HG02678 (cell line): ENCODE results near the gene SH3RF3.

Source experiments
- ATAC-seq: cut with Tn5 transposase; IDR thresholded peaks from one replicate; pipeline ENCODE4 v1.9.1; 2021; ENCODE audit warnings: mild to moderate bottlenecking, moderate library complexity; ENCODE audit not compliant: unreplicated experiment

SH3RF3 gene

GRCh38 chr2:109176928-109177327, 47.9 kb downstream of the SH3RF3 start:
- no peak for ATAC-seq

DNA sequence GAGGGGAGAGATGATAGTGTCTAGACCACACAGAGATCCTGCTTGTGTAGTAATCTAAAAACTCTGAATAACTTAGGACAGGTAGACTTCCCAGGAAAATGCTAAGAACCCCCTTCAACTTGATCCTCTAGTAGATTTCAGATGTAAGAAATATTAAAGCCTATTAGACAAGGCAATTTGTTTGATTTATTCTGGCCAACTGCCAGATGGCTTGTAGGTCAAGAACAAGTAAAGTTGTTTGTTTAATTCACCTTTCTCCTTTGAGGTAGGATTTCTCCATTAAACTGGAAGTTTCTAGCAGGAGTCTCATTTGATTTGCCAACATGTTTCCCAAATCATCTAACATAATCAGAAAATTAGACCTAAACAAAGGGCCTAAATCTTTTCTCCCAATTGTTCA, 48.6 kb downstream of the SH3RF3 start:
- no peak for ATAC-seq

DNA sequence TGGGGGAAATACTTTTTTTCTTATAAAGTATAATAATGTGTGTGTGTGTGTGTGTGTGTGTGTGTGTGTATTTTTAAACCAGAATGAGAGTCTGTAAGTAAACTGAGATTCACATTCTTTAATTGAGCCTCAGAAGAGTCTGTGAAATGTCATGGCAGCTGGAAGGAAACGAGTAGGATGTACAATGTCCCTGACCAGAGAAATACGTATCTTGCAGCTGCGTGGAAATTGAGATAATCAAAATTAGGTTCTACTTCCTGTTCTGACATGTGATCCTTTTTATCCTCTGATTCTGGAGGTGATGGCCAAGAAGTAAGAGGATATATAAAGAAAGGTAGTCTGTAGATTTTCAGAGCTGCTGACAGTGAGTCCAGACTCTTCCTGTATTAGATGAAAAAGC, 50.0 kb downstream of the SH3RF3 start:
- no peak for ATAC-seq

GRCh38 chr2:109180786-109181185, 51.8 kb downstream of the SH3RF3 start:
- no peak for ATAC-seq

DNA sequence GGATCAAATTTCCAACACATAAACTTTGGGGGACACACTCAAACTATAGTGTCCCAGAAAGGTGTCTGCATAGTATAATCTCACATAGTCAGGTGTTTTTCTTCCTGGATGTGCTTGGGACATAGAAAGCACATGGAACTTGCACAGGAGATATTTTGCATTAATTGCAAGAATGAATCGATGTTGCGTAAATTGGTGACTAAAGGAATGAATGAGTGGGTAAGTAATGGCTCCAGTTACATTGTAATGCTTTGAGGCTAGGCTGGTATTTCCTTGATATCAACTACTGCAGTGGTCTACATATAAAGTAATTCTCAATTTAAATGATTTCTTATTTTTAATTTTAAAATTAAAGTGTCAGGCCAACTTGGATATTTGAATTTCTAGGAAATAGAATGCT, 53.4 kb downstream of the SH3RF3 start:
- ATAC-seq, result no peak

DNA sequence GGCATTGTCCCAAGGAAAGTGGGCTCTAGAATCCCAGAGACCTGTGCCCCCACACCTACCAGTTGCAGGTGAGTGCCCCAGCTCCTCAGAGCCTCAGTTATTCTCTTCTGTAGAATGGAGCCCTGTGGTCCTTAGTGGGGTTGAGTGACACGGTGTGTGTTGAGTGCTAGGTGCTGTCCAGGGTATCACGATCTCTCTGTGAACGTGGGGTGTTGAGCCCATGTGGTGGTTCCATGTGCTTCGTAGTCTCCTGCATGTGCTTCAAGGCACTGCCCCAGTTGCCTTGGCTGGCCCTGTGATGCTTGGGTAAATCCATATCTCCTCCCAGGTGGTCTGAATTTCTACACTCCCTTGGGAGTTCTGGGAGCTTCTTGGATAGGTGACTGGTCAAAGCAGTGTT, 54.9 kb downstream of the SH3RF3 start:
- no peak for ATAC-seq

GRCh38 chr2:109184368-109184767, 55.4 kb downstream of the SH3RF3 start:
- ATAC-seq, result no peak

DNA sequence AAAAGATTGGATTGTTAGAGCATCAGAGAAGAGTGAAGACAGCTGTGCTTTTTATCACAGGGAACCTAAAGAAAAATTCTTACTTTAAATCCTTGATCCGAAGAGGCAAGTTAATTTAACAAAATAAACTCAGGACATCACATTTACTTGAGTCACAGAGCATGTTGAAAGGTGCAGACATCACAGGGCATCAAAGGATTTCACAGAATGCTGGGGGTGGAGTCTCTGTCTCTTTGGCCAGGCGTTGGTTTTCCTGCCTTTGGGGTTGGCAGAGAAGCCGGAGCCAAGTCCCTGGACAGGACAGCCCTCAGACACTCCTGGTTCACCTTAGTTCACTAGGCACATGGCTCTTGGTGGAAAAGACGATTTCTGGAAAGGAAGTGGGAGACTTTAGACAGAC, 56.3 kb downstream of the SH3RF3 start:
- no peak for ATAC-seq

DNA sequence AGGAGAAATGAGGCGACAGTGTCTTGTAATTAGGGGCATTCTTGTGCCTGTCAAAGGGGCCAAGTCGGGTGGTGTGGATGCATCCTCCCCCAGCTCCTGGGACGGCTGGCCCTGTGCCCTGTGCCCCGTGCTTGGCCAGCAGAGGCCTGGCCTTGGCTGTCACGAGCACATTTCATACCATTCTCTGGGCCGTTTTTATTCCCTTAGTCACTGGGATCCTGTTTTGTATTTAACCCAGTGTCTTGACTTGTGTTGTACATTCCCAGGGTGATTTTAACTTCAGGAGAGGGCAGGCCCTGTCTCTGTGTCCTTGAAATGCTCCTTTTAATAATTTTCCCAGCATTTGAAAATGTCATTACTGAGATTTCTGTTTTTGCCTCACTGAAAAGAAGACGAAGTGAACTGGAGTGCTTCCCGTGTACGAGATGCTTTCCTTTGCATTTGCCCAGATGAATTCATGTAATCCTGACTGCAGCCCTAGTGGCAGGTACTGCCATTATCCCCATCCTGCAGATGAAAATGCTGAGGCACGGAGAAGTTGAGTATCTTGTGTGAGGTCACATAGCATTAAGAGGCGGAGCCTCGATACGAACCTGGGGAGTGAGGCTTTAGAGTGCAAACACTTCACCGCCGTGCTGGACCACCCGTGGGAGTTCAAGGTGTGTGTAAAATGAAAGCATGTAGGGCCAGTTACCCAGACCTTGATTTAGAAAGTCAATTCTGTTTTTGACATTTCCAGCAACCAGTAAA, 57.0 kb downstream of the SH3RF3 start:
- ATAC-seq, result no peak

- no peak for ATAC-seq
Measured at GRCh38 chr2:109186656-109187250, 57.7 kb downstream of the SH3RF3 start.

DNA sequence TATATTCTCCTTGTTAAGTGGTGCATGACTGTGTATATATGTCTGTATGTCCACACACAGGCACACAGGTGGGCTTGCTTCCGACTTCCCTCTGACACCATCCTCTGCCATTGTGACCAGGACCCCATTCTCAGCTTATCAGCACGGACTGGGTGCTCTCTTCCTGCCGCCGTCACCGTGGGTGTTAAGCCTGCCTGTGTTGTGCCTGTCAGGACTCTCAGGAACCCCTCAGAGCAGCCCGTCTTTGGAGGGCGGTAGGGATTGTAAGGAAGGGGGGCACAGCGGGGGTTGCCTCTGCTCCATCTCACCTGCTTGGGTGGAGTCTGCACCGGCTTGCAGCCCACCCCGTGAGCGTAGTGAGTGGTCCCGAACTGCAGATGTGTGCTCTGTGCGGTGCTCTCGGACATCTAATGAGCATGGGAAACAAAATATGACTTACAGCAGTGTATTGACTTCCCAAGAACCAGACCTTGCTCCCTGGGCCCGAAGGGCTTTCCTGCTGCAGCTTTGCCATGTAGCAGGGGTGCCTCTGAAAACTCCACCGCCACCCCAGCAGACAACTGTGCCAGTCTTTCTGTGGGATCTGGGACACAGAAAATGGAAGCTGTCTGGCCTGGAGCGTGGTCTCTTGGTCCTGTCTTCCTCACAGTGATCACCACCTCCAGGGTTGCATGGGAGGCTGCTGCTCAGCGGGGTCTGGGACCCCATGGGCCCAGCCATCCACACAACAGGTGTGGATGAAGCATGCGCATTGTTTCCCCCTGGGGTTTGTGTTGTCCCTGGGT, 58.9 kb downstream of the SH3RF3 start:
- ATAC-seq, result no peak

GRCh38 chr2:109188496-109188890, 59.5 kb downstream of the SH3RF3 start:
- ATAC-seq, result no peak

GRCh38 chr2:109188898-109189297, 59.9 kb downstream of the SH3RF3 start:
- ATAC-seq, result no peak

DNA sequence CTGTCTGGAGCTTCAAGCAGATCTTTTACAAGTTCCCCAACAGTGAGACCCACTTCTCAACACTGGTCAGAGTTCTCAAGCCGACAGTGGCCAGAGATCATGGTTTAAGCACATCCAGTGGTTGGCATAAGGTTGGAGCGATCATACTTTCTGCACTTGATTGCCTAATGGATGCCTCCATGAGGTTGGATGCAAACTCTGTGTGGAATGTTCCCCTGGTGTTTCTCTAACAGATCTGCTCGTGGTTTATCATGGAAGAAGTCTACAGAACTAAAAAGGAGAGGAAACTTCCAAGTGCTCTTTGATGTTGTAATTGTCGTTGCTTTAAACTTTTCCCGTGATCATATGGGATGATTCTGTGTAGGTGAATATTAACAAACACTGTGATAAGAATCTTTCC, 60.7 kb downstream of the SH3RF3 start:
- ATAC-seq, result no peak

GRCh38 chr2:109193807-109194619, 65.0 kb downstream of the SH3RF3 start:
- ATAC-seq, result no peak

DNA sequence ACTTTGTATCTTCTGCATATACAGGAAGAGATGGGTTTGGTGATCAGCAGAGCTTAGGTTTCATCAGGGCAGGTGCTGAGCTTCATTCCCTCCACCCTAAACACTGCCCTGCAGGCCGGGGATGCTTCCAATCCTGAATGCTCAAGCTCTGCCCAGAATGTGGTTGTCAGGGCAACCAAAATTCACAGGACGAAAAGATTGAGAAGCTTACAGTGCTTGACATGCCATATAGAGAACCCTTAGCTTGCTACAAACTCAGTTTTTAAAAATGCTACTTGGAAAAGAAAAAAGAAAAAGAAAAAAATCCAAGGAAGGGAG, 65.6 kb downstream of the SH3RF3 start:
- no peak for ATAC-seq

DNA sequence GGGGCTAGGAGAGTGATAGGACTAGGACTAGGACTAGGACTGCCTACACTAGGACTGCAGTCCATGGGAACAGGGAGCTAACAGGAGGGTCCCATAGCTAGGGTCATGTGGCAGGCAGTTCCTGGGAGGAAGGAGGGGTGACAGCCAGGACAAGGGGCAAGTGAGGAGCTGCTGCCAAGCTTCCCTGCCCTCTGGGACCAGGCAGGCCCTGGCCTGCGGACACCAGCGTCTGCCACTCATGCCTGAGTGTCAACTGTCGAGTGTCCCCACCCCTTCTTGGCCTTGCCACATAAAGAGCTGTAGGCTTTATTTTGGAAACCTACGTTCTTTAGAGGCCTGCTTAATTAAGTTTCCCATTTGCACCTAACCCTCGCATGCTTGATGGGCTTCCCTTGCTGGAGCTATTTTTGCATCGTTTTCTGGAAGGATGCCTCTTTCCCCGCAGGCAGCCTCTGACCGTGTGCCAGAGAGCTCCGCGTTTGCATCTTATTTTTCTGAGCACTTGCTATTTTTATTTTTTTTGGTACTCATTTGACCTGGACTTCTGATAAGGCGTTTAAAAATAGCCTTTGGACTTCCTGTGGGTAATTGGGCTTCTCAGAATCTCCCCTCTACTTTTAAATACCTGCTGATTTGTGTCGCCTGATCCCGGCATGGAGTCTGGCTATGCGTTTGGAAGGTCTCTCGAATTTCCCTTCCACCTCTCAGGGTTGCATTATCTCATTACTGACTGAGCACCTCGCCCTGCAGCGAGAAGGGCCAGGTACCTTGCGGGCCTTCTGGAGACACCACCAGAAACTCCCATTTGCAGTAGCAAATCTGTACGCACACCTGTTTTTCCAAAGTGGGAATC, 66.4 kb downstream of the SH3RF3 start:
- ATAC-seq, result no peak

DNA sequence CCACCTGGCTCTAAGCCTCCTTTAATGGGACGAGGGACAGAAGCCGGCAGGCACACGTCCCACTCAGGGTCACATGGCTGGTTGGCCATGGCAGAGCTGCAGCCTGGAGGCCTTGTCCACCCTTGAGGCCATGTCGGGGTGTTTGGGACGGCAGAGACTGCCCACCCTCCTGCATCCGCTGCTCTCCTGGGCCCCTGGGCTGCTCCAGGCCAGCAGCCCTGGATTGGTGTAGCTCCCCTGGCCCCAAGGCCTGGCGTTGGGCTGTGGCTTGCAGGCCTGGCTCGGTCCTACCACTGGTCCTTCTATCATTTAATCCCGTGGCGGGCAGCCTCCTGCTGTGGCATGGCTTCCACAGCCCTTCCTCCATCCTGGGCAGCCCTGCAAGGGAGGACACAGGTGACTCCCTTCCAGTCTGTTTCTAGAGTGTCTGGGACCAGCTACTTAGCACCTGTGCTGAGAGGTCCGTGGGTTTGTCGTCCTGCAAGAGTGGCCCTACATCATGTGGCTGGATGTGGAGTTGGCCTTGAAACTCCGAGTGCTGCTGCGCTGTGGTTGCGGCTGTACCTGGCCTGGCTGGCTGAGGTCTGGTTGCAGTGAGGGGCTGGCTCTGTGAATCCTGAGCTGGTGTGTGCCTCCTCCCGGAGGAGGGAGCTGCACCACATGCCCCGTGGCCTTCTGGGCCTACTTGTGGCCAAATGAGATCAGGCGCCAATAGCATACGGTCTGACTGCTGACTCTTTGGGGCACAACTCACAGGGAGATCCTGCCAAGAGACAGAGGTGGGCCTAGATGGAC, 67.3 kb downstream of the SH3RF3 start:
- ATAC-seq, result no peak

DNA sequence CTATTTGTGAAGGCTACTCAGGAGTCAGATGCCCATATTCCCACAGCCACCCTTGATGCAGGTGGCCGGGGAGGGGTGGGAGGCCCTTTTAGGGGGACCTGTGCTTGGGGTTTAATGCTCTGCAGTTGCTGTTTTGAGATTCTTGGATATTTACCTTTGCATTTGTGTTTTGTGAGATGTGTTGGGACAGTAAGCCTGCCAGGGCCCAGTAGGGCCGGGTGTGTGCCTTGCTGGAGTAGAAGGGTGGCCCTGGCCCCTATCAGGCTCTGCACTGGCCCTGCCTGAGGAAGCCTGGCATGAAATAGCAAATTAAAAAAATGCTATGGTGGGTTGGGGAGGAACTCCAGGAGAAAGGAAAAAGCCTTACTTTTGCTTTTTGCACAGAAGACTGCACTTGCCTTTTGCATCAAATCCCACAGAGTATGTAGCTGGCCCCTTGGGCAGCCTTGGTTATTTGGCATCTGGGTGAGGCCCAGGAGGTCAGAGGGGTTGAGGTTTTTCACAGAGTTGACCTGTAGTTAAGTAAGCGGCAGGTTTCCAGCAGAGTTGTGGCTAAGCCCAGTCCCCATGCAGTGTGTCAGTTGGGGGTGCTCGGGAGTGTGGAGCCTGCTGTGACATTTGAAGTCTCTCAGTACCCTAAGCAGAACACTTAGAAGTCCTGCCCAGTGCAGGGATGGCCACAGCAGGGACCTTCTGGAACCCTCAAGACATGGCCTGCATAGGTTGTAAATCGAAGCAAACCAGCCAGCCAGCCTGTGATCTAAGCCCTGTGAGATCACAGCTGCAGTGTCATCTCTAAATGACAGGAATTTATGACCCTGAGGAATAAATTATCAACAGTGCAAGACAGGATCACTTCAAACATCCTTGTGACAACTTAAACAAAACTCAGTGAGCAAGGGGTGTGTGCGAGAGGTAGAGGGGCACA, 68.8 kb downstream of the SH3RF3 start:
- ATAC-seq, result no peak
